HL-60/S4 treated with phorbol 12-myristate 13-acetate at 8.2 ng/mL for 4 days and 3 days (cell line): Measurements from ENCODE around the gene ARID3B.
"Not testable (repeated sequence)": the region's sequence is repeated elsewhere in the genome, so short reads cannot be mapped to it uniquely, and the experiment has no call there.

Experiments
- in situ Hi-C: fragments of 300-500 bp; cut with MboI; formaldehyde crosslinking; loops from 2 replicates; pipeline ENCODE4 v1.15.0; 2022; ENCODE audit warnings: low sequenced_read_pairs

Gene ARID3B

GRCh38 chr15:74535388-74536084 lies 5.5 kb upstream of the ARID3B start:
- in situ Hi-C loops = no loop called here

- in situ Hi-C loops = no loop called here
These were observed 3.3 kb upstream of the ARID3B start for GRCh38 chr15:74537736-74538135.

GRCh38 chr15:74539521-74539920 lies 1.5 kb upstream of the ARID3B start:
- in situ Hi-C loops = not testable (repeated sequence)

- in situ Hi-C loops = no loop called here
These were observed 759 bp upstream of the ARID3B start for GRCh38 chr15:74540161-74540760.

GRCh38 chr15:74541494-74542165 lies 610 bp downstream of the ARID3B start:
- in situ Hi-C loops = no loop called here

GRCh38 chr15:74542166-74543042 lies 1.4 kb downstream of the ARID3B start:
- in situ Hi-C loops = no loop called here

- in situ Hi-C loops = no loop called here
These were observed 2.0 kb downstream of the ARID3B start for GRCh38 chr15:74543043-74543422.

- in situ Hi-C loops = no loop called here
These were observed 2.6 kb downstream of the ARID3B start for GRCh38 chr15:74543583-74543982.

- in situ Hi-C loops = no loop called here
These were observed 4.1 kb downstream of the ARID3B start for GRCh38 chr15:74545086-74545485.

GRCh38 chr15:74545776-74546656 lies 5.0 kb downstream of the ARID3B start:
- in situ Hi-C loops = no loop called here

- in situ Hi-C loops = no loop called here
These were observed 6.6 kb downstream of the ARID3B start for GRCh38 chr15:74547616-74548015.

- in situ Hi-C loops = no loop called here
These were observed 7.2 kb downstream of the ARID3B start for GRCh38 chr15:74548241-74548640.

GRCh38 chr15:74549816-74550215 lies 8.8 kb downstream of the ARID3B start:
- in situ Hi-C loops = no loop called here

- in situ Hi-C loops = no loop called here
These were observed 10.7 kb downstream of the ARID3B start for GRCh38 chr15:74551714-74552113.

GRCh38 chr15:74552773-74553441 lies 11.9 kb downstream of the ARID3B start:
- in situ Hi-C loops = no loop called here

- in situ Hi-C loops = no loop called here
These were observed 14.2 kb downstream of the ARID3B start for GRCh38 chr15:74555192-74555591.

- in situ Hi-C loops = no loop called here
These were observed 17.7 kb downstream of the ARID3B start for GRCh38 chr15:74558706-74559105.

- in situ Hi-C loops = no loop called here
These were observed 22.4 kb downstream of the ARID3B start for GRCh38 chr15:74563442-74563841.

- in situ Hi-C loops = no loop called here
These were observed 23.2 kb downstream of the ARID3B start for GRCh38 chr15:74564182-74564581.
